ENCODE results near the gene DPYD. TPM values are rescaled to one million over a fixed set of nuclear protein-coding genes. Genes with fewer than 3 reads are reported as not detected.

The DPYD gene
- total and polyA plus RNA-seq, 2 donors from 2014 or later: 4.9 to 41.6 TPM

DNA sequence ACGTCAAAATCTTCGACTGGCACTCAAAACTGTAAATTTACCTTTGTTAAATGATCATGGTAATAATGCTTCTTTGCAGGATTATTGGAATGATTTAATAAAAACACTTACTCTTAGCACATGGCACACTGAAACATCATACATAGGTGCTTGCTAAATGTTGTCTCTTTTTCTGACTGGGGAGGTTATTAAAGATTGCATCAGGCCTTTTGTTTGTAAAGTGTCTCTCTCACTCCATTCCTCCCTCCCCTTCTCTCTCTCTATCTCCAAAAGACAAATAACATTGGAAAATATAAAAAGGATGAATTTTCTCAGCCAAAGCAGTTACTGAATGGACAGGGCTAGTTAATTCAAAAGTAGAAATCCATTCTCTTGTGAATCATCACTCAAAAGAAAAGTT, 404.2 kb downstream of the DPYD start:
- DNase-seq: no peak
- intact Hi-C loops (cut with DNase I): no loop called here
- no peaks in the 10 kb centered on the region for H3K36me3 ChIP-seq (ENCODE audit: control insufficient read depth in 2 of 3, insufficient read depth in 3 of 3, low read length in 3 of 3)
- no peak overlapping the region for H3K4me3 ChIP-seq (ENCODE audit: low read length in 3 of 3)
- H3K27me3 ChIP-seq (ENCODE audit: control insufficient read depth, insufficient read depth, low read length): no peaks in the 10 kb centered on the region
- no peak overlapping the region for H3K27ac ChIP-seq (ENCODE audit: low read depth in 2 of 2, low read length in 2 of 2)
- TF ChIP-seq, protein P1, sequence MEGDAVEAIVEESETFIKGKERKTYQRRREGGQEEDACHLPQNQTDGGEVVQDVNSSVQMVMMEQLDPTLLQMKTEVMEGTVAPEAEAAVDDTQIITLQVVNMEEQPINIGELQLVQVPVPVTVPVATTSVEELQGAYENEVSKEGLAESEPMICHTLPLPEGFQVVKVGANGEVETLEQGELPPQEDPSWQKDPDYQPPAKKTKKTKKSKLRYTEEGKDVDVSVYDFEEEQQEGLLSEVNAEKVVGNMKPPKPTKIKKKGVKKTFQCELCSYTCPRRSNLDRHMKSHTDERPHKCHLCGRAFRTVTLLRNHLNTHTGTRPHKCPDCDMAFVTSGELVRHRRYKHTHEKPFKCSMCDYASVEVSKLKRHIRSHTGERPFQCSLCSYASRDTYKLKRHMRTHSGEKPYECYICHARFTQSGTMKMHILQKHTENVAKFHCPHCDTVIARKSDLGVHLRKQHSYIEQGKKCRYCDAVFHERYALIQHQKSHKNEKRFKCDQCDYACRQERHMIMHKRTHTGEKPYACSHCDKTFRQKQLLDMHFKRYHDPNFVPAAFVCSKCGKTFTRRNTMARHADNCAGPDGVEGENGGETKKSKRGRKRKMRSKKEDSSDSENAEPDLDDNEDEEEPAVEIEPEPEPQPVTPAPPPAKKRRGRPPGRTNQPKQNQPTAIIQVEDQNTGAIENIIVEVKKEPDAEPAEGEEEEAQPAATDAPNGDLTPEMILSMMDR (IDR thresholded peaks at IDR 0.05; ENCODE audit: borderline replicate concordance, extremely low read depth, insufficient read depth): no peak
- no peak for FAIRE-seq
- H3K9me3 ChIP-seq (ENCODE audit: control insufficient read depth in 2 of 3, insufficient read depth in 1 of 3, low read length in 3 of 3): no peaks in the 10 kb centered on the region
- no peak overlapping the region for H3K9ac ChIP-seq (ENCODE audit: low read length in 3 of 3)
- no peaks in the 10 kb centered on the region for H3K4me1 ChIP-seq (ENCODE audit: control insufficient read depth in 2 of 3, insufficient read depth in 2 of 3, low read depth in 1 of 3, low read length in 3 of 3)

DNA sequence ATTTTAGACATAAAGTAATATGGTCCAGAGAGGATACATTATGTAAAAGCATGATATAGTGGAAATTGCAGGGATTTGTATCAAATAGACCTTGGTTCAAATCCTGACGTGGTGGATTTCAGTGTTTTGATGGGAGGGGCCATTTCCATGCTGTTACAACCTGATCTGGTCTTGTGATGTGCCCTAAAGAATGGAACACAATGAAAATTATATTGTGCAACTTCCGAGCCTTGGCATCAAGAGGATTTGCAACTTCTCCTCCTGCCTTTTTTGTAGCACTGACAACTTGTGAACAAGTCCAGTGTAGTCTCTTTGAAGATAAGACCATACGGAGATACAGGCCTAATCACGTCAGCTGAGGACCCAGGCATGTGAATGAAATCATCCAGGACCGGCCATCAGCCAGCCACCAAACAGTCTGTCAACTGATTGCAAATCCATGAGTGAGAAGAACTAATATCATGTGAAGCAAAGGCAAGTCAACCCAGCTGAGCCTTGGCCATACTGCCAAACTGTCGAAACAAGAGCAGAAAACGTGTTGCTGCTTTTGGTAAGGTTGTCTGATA, 412.1 kb downstream of the DPYD start:
- FAIRE-seq (no peak), DNase-seq (no peak)
- no peak overlapping the region for H3K4me3 ChIP-seq (ENCODE audit: low read length in 3 of 3)
- H3K27me3 ChIP-seq (ENCODE audit: control insufficient read depth, insufficient read depth, low read length): no peaks in the 10 kb centered on the region
- intact Hi-C loops (cut with DNase I): no loop called here
- no peak overlapping the region for H3K9ac ChIP-seq (ENCODE audit: low read length in 3 of 3)
- no peaks in the 10 kb centered on the region for H3K4me1 ChIP-seq (ENCODE audit: control insufficient read depth in 2 of 3, insufficient read depth in 2 of 3, low read depth in 1 of 3, low read length in 3 of 3)
- H3K27ac ChIP-seq (ENCODE audit: low read depth in 2 of 2, low read length in 2 of 2): no peak overlapping the region
- TF ChIP-seq, protein P1 (IDR thresholded peaks at IDR 0.05; ENCODE audit: borderline replicate concordance, extremely low read depth, insufficient read depth): no peak
- H3K36me3 ChIP-seq (ENCODE audit: control insufficient read depth in 2 of 3, insufficient read depth in 3 of 3, low read length in 3 of 3): no peaks in the 10 kb centered on the region
- H3K9me3 ChIP-seq (ENCODE audit: control insufficient read depth in 2 of 3, insufficient read depth in 1 of 3, low read length in 3 of 3): peaks cover 0 to 6% (median 0%) of the 10 kb centered on the region in 3 donors

DNA sequence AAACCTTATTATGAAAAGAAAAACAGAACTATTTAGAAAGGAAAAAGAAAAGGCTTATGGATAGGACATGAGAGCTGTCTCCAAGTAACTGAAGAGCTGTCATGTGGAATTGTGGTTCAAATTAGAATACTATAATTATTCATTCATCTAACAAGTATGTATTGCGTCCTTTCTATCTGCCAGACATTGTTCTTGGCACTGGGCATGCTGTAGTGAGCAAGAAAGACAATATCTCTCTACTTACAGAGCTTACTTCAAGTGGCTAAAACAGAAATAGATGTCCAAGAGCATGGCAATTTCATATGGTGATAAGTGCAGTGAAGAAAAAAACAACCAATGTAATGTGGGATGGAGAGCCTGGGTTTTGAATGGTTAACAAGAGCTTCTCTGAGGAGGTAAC, 413.0 kb downstream of the DPYD start:
- Histone ChIP-seq H3K9ac (ENCODE audit: low read length in 3 of 3) (no peak overlapping the region), H3K9me3 (ENCODE audit: control insufficient read depth in 2 of 3, insufficient read depth in 1 of 3, low read length in 3 of 3) (peaks cover 0 to 6% (median 0%) of the 10 kb centered on the region in 3 donors), H3K27ac (ENCODE audit: low read depth in 2 of 2, low read length in 2 of 2) (no peak overlapping the region), H3K36me3 (ENCODE audit: control insufficient read depth in 2 of 3, insufficient read depth in 3 of 3, low read length in 3 of 3) (no peaks in the 10 kb centered on the region), H3K27me3 (ENCODE audit: control insufficient read depth, insufficient read depth, low read length) (no peaks in the 10 kb centered on the region), H3K4me3 (ENCODE audit: low read length in 3 of 3) (no peak overlapping the region), H3K4me1 (ENCODE audit: control insufficient read depth in 2 of 3, insufficient read depth in 2 of 3, low read depth in 1 of 3, low read length in 3 of 3) (no peaks in the 10 kb centered on the region)
- intact Hi-C loops (cut with DNase I): no loop called here
- TF ChIP-seq, protein P1 (IDR thresholded peaks at IDR 0.05; ENCODE audit: borderline replicate concordance, extremely low read depth, insufficient read depth): no peak
- DNase-seq (no peak), FAIRE-seq (no peak)

DNA sequence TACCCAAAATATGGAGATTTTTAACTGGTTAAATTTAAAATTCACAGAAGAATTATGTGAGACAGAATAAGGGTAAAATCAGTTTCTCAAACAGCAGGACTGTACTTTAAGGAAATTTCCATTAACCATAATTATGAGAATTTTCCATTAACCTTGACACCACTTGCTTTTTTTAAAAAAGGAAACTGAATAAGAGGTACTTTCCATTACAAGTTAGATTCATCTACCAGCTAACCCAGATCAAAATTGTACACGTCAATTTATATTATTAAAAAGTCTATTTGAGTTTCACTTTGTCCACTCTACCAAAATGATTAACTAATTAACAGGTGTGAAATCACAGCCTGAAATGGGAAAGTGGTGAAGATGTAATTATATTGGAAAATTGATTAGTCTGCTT, 414.5 kb downstream of the DPYD start:
- H3K27ac ChIP-seq (ENCODE audit: low read depth in 2 of 2, low read length in 2 of 2): no peak overlapping the region
- H3K9me3 ChIP-seq (ENCODE audit: control insufficient read depth in 2 of 3, insufficient read depth in 1 of 3, low read length in 3 of 3): peaks cover 0 to 6% (median 0%) of the 10 kb centered on the region in 3 donors
- H3K9ac ChIP-seq (ENCODE audit: low read length in 3 of 3): no peak overlapping the region
- no peaks in the 10 kb centered on the region for H3K4me1 ChIP-seq (ENCODE audit: control insufficient read depth in 2 of 3, insufficient read depth in 2 of 3, low read depth in 1 of 3, low read length in 3 of 3)
- DNase-seq: no peak
- H3K4me3 ChIP-seq (ENCODE audit: low read length in 3 of 3): no peak overlapping the region
- no peaks in the 10 kb centered on the region for H3K27me3 ChIP-seq (ENCODE audit: control insufficient read depth, insufficient read depth, low read length)
- intact Hi-C loops (cut with DNase I): no loop called here
- FAIRE-seq: no peak
- TF ChIP-seq, protein P1 (IDR thresholded peaks at IDR 0.05; ENCODE audit: borderline replicate concordance, extremely low read depth, insufficient read depth): no peak
- no peaks in the 10 kb centered on the region for H3K36me3 ChIP-seq (ENCODE audit: control insufficient read depth in 2 of 3, insufficient read depth in 3 of 3, low read length in 3 of 3)

All from kidney (tissue), 14 donors.